Stimulated activated CD4-positive, alpha-beta T cell treated with anti-CD3 and anti-CD28 coated beads, Interleukin-4, amount 100 ng/mL, for 48 hours (primary cell): ENCODE results near the gene SMS.

Source experiments
- DNase-seq, 2 donors: peaks; one replicate each; pipeline ENCODE4 v3.0.0-alpha.2; 2020; ENCODE audit warnings: low read depth in 2 of 2

SMS gene

DNA sequence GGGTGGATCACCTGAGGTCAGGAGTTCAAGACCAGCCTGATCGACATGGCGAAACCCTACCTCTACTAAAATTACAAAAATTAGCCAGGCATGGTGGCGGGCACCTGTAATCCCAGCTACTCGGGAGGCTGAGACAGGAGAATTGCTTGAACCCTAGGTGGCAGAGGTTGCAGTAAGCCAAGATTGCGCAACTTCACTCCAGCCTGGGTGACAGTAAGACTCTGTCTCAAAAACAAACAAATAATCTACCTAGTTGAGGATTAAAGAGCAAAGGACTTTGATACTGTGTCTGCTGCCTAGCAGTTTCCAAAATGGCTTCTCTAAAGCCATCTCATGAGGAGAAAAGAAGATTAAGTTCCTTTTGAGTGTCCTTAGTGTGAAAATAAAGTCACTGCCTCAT is 37.8 kb downstream of the SMS start:
- no peak for DNase-seq

DNA sequence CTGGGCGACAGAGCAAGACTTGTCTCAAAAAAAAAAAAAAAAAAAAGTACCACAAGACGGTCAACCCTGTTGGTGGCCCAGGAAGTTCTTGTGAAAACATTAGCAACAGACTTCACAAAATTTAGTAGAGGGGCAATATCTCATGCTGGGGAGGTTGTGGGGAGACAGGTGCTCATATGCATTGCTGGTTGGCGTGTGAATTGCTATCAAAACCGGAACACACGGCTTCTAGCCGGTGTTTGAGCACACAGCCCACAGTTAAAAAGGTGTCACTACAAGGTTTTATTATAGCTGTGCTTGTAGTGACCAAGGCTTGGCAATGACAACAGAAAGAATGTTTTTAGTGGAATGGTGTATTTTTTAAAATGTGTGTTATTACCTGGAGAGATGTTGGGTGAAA is 41.8 kb downstream of the SMS start:
- no peak for DNase-seq

DNA sequence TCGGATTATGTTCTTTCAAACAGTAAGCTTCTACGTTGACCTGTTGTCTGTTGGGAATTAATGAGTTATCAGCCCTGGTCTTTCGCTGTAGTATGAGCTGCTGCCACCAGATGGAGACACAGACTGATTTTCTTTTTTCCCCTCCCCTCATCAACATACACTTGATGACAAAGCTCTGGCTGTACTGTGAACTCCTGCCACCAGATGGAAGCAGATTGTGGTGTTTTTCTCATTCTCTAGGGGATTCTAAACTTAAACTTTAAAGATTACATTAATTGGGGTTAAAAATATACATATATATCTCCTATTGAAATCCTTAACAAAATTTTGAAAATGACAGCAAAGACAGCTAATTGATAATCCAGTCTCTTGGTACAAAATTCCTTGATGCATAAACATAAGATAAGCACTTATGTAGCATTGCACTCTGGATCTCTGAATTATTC is 44.8 kb downstream of the SMS start:
- DNase-seq, result peak; percentile 17 to 33

DNA sequence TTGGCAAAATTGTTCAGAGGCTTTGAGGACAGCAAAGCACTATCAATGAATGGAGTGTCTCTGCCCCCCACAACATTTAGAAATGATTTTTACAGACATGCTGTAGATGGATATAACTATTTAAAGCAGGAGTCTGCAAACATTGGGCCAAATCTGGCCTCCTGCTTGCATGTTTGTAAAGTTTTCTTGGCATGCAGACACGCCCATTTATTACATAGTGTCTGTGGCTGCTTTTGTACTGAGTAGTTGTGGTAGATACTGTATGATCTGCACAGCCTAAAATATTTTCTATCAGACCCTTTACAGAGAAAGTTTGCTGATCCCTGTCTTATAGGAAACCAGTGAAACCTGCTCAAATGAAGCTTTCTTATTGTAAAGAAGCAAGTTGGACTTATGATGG is 46.1 kb downstream of the SMS start:
- DNase-seq, result no peak

DNA sequence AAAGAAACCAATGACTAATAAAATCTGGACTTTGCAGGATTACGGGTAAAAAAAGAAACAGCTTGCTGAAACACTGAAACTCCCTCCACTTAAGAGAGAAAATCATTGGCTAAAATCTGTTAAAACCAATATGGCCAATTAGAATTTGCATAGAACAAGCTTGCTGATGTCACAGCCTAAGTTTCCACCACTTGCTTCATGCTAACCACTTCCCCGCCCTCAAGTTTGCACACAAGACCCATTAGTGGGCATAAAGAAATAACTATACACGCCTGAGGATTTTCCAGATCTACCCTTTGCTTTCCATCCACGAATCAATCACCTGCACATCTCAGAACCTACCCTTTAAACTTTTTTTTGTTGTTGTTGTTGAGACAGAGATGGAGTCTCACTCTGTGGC is 48.9 kb downstream of the SMS start:
- peak in 1 of 2 donors; percentile 14 for DNase-seq

DNA sequence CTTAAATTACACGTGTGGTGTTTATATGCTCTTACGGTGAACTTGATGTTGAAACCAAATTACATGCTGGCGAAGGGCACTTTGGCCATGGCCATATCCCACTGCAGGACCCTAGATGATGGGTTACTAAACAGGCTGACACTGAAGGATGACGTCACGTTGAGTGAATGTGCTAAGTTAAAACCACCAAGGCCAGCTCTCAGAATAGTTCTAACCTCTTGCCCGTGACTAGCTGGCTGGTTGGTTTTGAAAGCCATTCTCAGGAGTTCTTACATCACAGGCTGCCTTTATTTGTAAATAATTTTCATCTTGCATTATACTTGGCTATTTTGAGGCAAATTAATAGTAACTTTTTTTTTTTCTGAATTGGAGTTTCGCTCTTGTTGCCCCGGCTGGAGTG is 50.3 kb downstream of the SMS start:
- no peak for DNase-seq

DNA sequence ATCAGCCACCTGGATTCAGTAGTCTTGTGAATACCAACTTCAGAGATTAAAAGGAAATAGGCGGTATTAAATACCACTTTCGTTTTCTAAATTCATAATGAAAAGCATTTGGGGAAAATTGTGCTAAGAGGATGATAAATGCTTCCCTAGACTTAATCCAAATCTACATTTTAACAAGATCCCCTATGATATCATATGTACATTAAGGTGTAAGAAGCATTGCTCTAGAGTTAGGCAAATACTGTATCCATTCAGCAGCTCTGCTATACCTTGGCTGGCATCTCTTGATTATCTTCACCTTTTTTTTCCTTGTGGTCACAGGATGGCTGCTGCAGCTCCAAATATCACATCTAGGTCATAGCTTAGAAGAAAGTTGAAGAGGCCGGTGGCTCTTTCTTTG is 51.0 kb downstream of the SMS start:
- DNase-seq, result no peak

DNA sequence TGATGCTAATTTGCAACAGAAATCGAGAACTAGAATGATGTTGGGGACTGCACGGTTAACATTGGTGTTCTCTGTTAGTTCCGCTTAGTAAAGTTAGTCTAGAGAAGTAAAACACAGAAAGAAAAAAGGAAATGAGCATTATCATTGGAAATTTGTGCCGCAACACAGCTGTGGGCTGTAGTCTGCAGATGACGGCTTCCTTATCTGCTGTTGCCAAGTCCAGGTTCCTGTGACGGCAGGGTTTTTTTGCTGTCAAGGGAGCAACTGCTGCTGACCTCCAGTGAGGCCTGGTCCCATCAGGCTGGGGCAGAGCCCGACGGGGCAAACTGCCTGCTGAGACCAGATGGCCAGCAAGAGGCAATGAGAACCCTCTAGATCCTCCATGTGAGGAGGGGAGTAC is 52.8 kb downstream of the SMS start:
- no peak for DNase-seq

DNA sequence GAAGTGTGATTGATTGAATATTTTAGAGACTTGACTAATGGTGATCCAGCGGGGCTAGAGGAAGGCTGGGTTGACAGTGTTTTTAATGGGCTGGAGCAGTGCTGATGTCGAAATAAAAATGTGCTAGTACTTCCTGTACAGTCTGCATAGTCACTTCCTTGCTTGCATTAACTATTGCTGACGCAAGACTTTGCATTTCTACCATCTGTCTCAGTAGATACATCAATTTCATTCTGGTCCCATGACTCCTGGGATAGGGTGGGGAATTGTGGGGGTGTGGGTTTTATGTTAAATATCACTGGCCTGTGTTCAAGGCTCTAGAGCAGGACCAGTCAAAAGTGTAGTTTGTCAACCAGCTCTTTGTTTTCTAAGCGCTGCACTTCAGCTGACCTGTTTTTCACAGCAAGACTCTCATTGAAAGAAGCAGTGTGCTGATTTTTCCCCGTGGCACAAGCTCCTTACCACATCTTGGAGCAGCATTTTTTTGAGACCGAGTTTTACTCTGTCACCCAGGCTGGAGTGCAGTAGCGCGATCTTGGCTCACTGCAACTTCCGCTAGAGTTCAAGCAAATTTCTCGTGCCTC is 56.5 kb downstream of the SMS start:
- DNase-seq, result no peak

DNA sequence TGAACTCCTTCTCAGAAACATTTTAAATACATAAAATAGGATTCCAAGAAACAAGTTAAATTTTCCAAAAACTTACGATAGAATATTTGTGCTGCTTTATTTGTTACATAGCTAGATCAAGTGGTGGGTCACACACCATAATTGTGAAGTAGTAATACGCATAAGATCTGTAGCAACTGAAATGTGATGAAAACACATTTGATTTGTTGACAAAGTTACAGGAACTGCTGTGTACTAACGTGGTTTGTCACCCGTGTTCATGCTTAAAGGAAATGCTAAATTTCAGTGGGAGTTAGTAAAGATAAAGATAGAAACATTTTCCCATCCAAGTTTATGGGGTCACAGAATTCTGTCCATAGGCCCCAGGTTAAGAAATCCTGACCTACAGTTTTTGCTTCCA is 57.5 kb downstream of the SMS start:
- DNase-seq, result no peak

DNA sequence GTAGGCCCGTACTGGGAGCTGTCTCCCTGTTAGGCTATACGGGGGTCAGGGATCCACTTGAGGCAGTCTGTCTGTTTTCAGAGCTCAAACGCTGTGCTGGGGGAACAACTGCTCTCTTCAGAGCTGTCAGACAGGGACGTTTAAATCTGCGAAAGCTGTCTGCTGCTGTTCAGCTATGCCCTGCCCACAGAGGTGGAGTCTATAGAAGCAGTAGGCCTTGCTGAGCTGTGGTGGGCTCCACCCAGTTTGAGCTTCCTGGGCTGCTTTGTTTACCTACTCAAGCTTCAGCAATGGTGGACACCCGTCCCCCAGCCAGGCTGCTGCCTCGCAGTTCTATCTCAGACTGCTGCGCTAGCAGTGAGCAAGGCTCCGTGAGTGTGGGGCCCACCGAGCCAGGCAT is 64.4 kb downstream of the SMS start:
- DNase-seq, result no peak

DNA sequence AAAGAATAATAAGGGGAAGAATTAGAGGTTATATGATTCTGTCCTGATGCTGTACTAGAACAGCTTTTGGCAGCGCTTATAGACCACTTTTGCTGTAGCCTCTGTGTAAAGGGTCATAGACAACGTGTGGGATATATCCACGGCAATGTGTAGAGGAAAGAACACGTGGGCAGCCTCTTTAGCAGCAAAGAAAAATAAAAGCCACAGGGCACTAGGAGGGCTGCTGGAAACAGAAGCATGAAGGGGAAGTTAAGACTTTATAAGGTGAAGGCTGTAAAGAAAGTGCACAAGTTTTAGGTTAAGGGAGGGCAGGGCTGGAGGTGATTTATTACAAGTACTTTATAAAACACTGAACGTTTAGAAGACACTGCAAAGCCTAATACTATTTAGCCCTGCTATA is 71.5 kb downstream of the SMS start:
- no peak for DNase-seq

DNA sequence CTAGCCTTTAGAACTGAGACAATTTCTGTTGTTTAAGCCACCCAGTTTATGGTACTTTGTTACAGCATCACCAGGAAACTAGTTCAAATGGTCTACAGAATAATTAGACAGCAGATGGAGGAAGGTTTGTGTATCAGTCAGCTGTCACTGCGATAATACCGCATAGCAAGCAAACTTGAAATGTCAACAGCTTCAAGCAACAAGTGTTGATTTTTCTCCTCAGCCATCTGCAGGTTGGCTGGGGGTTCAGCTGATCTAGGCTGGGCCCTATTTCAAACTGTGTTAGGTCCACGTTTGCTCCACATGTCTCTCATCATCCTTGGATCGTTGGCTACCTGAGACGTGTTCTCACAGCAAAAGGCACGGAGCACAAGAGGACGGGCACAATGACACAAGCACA is 72.4 kb downstream of the SMS start:
- DNase-seq, result no peak

DNA sequence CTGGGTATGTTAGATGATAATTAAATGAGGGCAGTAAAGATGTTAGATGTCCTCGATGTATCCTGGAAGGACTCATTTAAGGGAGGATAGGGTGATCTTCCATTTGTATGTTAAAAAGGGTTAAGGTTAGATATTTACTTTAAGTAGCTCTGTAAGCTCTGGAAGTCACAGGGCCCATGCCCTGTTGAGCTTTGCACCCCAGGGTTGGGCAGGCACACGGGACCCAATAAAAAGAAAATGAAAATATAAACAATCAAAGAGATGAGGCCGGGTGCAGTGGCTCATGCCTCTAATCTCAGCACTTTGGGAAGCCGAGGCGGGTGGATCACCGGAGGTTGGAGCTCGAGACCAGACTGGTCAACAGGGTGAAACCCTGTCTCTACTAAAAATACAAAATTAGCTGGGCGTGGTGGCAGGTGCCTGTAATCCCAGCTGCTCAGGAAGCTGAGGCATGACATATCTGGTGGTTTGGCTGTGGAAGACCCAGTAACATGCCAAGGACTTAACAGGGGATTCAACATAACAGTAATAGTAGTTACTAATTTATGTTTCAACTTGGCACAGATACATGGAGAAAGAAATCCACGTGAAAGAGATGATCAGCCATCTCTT is 74.7 kb downstream of the SMS start:
- DNase-seq, result no peak

DNA sequence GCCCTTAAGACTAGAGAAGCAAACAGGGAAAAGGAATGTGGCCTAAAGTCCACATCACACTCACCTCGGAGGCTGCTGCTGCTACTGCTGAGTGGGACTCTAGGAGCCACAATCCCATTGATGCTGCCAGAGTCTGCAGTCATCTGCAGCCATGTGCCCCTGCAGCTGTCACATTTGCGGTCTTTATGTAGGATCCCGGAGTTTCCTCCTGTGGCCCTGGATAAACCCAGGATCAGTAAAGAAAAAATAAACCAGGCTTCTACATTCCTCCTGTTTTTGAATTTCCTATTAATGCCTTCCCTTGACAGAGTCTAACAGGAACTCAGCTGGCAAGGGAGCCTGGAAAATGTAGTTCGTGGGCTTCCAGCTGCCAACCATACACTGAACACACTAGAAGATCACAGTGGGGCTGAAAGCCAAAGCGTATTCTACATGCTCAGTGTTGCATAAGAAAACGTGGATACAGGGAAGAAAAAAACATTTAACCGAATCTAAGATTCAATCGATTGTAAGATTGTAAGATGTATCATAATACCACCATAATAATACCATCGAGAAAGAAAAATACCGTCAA is 81.3 kb downstream of the SMS start:
- no peak for DNase-seq

DNA sequence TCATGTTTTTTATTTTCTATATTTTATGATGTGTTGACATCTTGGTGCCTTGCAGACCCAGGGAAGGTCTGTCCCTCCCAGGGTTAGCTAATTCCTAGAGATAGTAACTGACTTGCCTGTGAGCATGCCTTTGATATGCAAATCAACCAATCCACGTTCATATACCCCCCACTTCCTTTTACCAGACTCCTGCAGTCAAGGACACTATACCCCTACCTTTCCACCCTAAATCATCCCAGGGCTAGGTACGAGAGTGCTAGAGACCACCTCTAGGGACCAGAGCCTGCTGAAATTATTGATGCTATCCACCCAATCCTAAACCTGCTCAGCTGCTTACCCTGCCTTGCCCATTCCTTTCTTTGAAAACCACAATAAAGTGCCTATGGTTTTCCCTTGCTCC is 84.1 kb downstream of the SMS start:
- no peak for DNase-seq

DNA sequence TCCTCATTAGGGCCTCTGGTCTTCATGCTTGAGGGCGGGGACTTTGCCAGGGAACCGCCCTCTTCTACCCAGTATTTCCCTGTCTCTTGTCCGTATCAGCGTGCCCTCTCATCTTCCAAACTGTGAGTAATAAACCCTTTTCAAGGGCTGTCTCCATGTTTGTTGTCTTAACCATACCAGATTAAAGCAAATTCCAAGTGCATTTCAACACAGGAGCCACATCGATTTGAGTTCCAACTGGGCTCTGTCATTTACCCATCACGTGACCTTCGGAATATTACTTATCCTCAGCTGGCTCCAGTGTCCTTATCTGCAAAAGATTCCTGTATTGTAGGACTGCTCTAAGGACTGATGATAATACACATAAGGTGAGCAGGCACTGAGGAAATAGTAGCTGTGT is 85.2 kb downstream of the SMS start:
- DNase-seq, result no peak

DNA sequence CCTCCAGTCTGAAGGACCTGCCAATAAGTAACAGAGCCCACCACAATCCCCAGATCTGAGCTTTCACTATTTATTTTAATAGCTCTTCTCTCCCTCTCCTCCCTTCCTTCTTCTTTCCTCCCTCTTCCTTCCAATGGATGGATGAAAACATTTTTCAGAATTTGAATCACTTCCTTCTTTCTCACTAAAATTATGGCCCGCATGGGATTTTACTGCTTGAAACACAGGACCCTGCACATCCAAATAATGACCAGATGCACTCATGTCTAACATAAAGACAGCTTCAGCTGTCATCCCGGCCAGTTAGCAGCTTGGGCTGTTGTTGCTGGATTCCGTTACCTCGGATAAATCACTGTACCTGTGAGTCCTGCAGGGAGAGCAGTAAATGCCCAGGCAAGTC is 86.2 kb downstream of the SMS start:
- no peak for DNase-seq

DNA sequence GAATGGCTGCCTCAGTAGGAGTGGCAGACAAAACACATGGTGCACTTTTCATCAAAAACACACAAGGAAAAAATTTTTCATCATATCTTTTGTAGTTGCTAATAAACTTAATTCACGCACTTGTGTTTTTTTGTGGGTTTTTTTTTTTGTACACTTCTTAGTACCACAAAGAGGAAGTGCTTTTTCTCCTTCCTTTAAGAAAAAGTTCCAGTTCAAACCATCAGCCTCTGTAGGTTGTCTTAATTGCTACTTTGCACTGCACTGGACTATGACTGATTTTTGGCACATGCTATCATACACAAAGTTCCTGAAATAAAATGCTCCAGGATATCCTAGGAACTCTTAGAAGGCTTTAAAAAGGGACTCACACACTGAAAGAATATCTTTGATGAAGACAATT is 91.6 kb downstream of the SMS start, which contains the start of gene PHEX:
Gene PHEX, plus strand, starts transcription at position 242 of the 400 bp plus-strand sequence. CDS start 681 bp downstream, outside the sequence.
- no peak for DNase-seq

DNA sequence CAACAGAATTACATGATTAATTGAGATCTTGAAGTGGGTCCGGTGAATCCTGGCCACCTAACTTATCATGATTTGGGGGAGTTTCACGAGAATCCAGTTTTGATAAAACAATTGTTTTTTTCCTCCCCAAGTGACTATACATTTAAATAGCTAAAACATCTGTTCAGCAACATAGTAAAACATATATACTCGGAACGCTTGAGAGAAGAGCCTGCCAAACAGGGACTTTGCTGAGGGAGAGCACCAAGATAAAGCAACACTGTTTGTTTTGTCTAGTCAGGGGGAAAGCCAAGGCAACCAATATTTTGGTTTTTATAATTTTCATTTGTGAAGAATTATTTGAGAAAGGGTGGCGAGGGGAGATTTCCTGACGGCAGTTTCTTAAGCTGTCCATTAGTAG is 92.0 kb downstream of the SMS start:
- DNase-seq, result no peak

DNA sequence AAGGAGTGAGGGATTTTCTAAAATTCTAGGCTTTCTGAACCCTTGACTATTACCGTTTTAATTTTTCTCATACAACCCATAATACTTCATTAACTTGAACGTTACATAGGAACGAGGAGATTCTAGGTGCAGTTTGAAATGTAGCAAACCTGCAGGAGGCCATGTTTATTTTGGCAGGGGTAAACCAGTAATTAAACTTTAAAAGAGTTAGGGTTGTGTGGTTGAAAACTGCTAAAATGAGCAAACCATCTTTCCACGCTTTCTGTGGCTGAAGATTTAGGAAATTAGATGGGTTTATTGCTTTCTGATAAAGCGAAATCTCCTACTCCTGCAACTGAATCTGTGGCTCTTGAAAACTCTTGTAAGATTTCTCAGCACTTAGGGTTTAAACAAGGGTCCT is 93.3 kb downstream of the SMS start:
- no peak for DNase-seq

DNA sequence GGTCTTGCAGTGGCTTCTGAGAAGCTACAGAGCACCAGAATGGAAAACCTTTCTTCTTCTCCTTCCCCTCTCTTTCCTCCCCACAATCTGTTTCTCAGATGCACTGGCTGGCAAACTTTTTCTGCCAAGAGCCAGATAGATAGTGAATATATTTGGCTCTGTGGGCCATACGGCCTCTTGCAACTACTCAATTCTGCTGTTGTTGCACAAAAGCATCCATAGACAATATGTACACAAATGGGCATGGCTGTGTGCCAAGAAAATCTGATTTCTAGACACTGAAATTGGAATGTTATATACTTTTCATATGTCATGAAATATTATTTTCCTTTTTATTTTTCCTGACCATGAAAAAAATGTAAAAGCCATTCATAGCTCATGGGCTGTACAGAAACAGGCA is 94.7 kb downstream of the SMS start:
- no peak for DNase-seq

DNA sequence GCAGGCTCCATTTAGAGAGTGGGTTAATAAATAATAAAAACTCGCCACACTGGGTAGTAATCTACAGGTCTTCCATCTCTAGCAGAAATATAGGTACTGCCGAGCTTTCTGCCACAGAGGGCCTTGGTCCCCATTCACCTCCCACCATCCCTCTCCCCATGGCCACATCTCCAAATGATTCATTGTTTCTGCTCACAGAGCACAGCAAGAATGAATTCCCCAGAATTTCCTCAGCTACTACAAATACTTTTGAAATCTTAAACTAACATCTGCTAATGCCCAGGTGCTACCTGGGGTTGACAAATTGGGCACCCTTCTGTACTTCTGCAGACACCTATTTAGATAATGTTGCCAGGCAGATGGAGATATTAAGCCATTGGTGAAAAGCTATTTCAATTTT is 96.7 kb downstream of the SMS start:
- no peak for DNase-seq
